ENCODE data around the gene IFT88.

IFT88 gene

GRCh38 chr13:20728579-20729311, 161.8 kb downstream of the IFT88 start:
- Mint-ChIP-seq H3K9me3 (no peaks in the 10 kb centered on the region), H3K27me3 (no peaks in the 10 kb centered on the region), H3K4me3 (no peak overlapping the region), H3K4me1 (ENCODE audit: low read depth) (peaks cover 8% of the 10 kb centered on the region), H3K27ac (no peak overlapping the region), H3K36me3 (ENCODE audit: low read depth) (no peaks in the 10 kb centered on the region)
- intact Hi-C loops (cut with micrococcal nuclease) = no loop called here

- H3K4me3 Mint-ChIP-seq = no peak overlapping the region
- H3K4me1 Mint-ChIP-seq (ENCODE audit: low read depth) = peaks cover 8% of the 10 kb centered on the region
- intact Hi-C loops (cut with micrococcal nuclease) = no loop called here
- H3K9me3 Mint-ChIP-seq = no peaks in the 10 kb centered on the region
- no peaks in the 10 kb centered on the region for H3K36me3 Mint-ChIP-seq (ENCODE audit: low read depth)
- H3K27me3 Mint-ChIP-seq = no peaks in the 10 kb centered on the region
- no peak overlapping the region for H3K27ac Mint-ChIP-seq
Observed at GRCh38 chr13:20729633-20730585, 163.0 kb downstream of the IFT88 start.

GRCh38 chr13:20738616-20739015, 171.7 kb downstream of the IFT88 start:
- Mint-ChIP-seq H3K27ac (no peak overlapping the region), H3K9me3 (peaks cover 10% of the 10 kb centered on the region), H3K4me3 (no peak overlapping the region), H3K4me1 (ENCODE audit: low read depth) (no peaks in the 10 kb centered on the region), H3K27me3 (no peaks in the 10 kb centered on the region), H3K36me3 (ENCODE audit: low read depth) (no peaks in the 10 kb centered on the region)
- intact Hi-C loops (cut with micrococcal nuclease) = no loop called here

GRCh38 chr13:20740021-20740420, 173.1 kb downstream of the IFT88 start:
- Mint-ChIP-seq H3K27ac (no peak overlapping the region), H3K9me3 (peaks cover 10% of the 10 kb centered on the region), H3K4me1 (ENCODE audit: low read depth) (no peaks in the 10 kb centered on the region), H3K4me3 (no peak overlapping the region), H3K27me3 (no peaks in the 10 kb centered on the region), H3K36me3 (ENCODE audit: low read depth) (no peaks in the 10 kb centered on the region)
- intact Hi-C loops (cut with micrococcal nuclease) = no loop called here

Measured in dendritic cell treated with granulocyte-macrophage colony-stimulating factor and Interleukin-4, amounts not matched to agents 40 ng/mL and 50 ng/mL, for 4 days (primary cell).